Central memory CD4-positive, alpha-beta T cell (primary cell): ENCODE measurements around the gene HDAC4.

ENCODE experiments used
- DNase-seq: peaks from one replicate; pipeline ENCODE4 v3.0.0; 2022

Gene HDAC4

DNA sequence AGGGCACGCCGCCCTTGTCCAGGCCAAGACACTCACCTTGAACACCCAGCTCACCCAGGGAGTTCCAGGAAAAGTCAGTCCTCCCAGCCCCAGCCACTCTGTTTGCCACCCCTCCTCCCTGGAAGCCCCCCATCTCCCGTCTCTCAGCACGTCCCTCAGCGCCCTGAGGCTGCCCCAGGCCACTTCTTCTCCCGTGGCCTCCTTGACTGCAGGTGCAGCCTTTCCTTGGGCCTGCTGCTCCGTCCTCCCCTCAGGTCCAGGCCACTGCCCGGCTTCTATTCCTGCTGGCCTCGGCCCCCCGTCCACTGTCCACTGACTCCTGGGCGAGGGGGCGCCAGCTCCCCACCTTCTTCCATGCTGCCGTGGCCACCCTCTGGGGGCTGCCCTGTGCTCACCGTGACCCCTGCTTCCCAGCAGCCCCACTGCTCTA is 239.1 kb downstream of the HDAC4 start:
- DNase-seq, result no peak

DNA sequence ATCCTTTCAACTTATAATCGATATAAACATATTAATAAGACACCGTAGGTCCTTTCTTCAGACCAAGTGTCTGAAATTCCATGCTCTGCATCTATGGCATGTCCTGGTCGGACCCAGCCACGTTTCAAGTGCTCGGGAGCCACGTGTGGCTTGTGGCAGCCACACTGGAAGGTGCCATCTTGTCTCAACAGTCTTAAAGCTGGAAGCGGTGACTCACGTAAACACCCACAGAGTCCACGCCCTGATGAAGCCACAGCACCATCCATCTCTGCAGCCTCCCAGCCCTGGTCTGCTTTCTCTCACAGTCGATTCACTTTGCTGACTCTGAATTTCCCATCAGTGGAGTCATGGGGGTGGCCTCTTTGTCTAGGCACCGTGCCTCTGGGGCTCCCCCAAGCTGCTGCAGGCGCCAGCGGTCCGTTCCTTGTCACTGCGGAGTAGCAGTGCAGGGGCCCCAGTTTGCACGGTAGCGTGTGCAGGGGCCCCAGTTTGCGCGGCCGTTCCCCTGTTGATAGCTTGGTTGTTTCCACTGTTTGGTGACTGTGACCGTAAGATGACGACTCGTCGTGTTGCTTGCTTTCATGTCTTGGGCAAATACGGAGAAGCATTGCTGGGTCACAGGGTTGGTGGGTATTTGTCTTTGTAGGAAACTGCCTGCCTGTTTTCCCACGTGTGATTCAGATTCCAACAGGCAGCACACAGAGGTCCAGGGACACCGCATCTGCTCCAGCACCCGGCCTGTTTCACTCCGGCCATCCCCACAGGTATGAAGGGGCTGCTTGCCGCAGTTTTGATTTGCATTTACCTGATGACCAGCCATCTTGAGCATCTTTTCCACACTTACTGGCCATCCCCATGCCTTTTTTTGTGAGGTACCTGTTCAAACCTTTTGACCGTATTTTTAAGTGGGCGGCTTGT is 240.3 kb downstream of the HDAC4 start:
- DNase-seq, result no peak

DNA sequence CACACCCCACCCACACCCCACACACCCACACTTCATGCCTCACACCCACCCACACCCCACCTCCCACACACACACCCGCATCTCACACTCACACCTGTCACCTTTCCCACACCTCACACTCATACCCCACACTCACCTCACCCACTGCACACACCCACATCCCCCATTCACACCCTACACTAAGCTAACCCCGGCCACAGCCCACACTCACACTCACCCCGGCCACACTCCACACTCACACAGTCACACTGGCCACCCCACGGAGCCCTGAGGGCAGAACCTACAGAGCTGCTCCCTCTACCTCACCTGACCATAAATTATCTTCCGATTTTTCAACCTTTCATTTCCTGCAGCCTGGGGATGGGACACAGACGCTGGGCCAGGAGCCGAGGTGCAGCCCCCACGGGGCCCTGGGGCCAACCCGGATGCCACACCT is 241.3 kb downstream of the HDAC4 start:
- DNase-seq, result no peak

DNA sequence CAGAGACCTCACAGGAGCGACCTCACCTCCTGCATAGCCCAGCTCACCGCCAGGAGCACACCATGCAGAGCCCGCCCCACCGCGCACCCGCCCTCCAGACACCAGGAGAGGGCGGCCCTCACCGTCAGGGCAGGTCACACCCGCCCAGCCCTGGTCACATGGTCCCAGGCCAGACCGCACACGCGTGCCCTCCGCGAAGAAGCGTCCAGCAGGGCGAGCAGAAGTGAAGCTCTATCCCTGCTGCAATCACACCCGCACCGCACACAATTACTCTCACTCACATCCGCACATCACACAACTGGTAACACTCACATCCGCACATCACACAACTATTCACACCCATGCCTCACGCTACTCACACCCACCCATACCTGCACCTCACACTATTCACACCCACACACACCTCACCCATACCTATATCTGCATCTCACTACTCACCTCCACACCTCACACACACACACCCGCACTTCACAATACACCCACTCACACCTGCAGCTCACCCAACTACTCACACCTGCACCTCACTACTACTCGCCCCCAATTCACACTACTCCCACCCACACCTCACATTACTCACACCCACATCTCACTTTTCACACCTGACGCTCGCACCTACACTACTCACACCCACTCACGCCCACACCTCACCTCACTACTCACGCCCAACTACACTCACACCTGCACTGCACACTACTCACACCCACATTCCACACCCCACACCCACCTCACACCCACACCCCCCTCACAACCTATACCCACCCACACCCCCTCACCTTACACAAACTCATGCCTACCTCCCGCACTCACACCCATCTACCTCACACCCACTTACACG is 242.0 kb downstream of the HDAC4 start:
- no peak for DNase-seq

DNA sequence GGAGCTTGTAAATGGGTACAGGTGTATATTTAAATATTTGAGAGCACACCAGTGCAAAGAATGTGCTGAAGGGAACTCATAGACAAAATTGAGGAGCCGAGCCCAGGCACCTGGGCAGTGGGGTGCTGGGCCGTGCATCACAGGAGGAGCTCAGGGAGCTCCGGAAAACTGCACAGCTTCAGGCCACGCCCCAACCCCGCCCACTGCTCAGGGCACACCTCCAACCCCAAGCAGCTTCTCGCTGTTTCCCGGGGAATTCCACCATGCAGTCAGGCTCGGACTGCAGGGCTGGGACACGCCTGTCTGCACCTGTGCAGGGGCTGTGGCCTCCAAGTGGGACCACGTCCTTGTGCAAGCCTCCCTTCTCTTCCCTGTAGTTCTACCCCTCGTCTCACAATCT is 243.0 kb downstream of the HDAC4 start:
- no peak for DNase-seq

DNA sequence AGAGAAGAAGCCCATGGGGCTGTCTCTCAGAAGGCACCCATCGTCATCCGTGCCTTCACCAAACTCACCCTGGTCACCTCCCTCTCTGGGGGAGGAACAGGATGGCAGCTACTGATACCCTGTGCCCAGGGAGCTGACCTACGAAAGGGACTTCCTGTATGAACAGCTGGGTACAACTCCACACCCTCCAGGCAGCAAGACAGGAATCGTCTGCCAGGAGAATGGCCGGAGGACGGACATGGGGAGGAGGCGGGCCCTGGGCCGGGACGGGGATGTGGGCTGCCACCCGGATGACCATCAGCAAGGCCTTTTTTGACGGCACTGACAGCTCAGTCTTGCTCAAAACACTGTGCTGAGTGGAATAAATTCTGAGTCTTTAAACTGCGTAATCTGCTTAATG is 243.6 kb downstream of the HDAC4 start:
- no peak for DNase-seq

DNA sequence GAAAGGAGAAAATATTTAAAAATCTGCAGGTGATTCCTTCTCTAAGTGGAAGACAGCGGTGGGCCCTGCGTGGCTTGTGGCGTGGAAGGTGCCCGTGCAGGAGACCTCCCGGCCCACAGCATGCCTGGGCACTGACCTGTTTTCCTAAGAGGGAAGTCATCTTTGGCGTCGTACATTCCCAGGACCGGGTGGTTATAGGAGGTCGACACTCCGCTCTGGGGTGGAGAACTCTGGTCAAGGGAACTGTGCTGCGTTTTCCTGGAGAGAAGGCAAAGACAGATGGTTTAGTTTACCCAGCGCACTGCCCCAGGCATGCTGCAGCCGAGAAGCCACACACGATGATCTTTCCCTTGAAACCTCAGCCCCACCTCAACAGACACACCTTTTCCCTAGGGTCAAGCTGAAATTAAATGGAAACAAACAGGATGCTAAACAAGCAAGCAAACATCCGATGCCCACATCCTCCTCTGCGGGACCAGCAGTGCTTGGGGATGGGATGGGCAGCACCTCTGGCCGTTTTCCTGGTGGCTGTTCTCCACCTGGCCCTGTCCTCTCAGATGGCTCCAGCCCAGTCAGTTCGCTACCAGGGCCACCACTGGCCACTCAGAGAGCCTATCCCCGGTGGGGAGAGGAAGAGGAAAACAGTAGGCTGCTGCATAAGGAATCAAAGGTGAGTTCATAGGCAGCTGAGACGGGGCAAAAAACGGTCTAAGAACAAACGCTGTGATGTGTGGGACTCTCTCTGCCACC is 244.1 kb downstream of the HDAC4 start:
- no peak for DNase-seq

DNA sequence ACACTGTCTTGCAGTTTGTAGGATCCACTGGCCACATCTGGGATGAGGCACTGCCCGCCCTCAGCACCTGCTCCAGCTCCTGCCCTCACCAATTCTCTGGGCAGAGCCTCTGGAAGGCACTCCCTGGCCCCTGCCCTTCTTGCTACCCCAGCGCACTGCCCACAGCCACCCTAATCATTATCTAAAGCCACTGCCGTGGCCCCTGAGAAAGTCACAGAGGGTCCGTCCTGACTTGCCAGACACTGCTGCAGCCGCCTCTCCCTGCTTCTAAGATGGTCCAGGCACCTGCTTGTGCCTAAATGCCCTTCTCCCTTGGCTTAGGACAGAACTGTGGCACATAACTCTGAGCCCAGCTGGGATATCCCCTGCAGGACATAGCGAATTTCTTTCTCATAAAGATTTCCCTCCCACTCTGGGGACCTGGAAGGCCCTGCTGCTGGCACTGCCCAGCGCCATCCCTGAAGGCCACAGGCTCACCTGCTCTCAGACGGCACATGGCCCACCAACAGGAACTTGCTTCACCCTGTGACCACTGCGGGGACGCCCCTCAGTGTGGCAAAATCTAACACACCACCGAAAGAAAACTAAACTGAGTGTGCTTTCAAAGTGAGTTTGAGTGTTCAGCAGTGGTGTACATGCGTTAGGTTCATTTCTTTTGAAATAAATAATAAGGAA is 244.9 kb downstream of the HDAC4 start:
- no peak for DNase-seq

DNA sequence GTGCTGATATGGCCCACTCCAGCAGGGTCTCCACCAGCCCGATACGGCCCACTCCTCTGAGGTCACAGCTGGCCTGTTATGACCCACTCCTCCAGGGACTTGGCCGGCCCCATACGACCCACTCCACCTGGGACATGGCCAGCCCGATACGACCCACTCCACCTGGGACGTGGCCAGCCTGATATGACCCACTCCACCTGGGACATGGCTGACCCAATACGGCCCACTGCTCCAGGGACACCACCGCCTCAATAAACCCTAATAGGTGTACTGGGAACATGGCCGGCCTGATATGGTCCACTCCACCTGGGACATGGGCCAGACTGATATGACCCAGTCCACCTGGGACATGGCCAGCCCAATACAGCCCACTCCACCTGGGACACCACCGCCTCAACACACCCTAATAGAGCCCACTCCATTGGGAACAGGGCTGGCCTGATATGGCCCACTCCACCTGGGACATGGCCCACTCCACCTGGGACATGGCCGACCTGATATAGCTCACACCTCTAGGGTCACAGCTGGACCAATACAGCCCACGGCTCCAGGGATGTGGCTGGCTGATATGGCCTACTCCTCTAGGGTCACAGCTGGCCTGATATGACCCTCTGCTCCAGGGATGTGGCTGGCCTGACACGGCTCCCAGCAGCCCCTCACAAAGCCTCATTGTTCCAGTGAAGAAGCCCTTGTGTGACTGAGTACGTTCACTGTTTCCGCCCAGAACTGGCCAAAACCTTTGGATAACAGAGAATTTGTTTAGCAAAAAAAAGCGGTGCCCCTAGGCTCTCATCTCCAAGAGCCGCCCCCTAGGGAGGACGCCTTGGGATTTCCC is 245.6 kb downstream of the HDAC4 start:
- no peak for DNase-seq

DNA sequence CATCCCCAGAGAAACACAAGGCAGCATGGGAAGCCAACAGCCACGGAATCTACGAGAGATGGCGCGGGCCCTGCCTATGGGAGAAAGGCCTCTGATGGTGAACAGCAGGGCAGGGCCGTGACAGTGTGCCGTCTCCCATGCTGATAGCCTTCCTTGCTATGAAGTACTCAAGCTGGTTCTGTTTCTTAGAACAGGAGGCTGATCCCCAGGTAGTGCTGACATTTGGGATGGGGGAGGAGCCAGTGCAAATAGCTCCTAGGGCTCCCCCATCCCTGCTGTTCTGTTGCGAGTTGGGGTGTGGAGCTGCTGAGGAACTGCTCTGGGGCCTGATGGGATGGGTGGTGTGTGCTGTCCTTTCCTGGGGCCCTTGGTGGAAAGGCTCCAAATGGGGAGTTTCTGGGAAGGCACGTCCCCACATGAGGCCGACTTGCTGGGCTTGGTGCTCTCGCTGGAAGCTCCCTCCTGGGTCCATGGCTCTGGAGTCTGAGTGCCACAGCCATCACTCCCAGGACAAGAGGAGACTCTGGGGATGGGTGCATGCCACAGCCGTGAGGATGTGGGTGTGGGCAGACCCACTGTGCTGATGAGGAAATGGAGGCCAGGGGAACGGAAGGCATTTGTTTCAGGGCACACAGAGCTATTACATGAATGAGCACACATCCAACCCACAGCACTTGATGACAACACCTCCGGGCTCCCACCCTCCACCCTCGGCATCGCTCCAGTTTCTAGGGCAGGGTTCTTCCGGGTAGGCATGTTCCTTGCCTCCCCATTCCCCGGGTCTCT is 246.8 kb downstream of the HDAC4 start:
- no peak for DNase-seq

DNA sequence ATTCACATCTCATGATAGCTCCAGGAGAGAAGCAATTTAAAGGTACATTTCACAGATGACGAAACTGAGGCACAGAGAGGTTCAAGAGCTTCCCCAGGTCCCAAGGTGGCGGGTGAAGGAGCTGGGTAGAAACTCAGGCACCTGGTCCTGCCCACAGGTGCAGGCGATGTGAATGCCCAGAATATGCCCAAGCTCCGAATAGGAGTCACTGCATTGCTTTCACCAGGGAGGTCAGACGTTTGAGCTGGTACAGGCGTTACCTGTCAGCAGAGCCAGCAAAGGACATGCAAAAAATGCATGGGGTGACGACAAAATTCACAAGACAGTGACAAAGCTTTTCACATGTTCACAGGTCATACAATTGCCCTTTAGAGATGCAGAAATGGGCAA is 247.9 kb downstream of the HDAC4 start:
- DNase-seq, result no peak

DNA sequence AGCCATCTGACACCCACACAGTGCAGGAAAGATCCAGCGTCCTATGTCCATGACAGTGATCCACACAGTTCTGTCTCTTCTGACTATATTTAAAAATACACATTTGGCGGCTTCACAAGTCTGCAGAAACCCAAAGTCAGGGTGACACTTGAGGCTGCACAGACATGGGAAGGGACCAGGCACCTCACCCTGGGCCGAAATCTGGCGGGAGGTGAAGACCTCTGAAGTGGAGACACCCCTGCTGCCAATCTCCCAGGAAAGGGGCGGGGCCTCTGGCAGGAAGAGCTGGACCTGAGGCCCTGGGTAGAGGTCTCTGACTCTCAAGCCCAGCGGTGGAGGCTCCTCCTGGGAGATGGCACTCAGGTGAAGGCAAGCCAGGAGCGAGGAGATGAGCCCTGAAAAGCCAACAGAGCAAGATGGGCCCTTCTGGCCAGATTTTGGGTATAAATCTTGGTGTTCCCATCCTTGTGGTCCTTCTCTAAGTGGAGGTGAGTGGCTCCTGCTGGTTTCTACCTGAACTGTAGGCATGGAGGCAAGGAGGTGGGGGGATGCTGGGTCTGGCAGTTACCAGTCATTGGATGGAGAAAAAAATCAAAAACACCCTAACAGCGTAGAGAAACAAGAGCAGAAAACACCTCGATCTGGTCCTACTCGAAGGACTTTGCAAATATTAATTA is 248.4 kb downstream of the HDAC4 start:
- DNase-seq, result no peak

DNA sequence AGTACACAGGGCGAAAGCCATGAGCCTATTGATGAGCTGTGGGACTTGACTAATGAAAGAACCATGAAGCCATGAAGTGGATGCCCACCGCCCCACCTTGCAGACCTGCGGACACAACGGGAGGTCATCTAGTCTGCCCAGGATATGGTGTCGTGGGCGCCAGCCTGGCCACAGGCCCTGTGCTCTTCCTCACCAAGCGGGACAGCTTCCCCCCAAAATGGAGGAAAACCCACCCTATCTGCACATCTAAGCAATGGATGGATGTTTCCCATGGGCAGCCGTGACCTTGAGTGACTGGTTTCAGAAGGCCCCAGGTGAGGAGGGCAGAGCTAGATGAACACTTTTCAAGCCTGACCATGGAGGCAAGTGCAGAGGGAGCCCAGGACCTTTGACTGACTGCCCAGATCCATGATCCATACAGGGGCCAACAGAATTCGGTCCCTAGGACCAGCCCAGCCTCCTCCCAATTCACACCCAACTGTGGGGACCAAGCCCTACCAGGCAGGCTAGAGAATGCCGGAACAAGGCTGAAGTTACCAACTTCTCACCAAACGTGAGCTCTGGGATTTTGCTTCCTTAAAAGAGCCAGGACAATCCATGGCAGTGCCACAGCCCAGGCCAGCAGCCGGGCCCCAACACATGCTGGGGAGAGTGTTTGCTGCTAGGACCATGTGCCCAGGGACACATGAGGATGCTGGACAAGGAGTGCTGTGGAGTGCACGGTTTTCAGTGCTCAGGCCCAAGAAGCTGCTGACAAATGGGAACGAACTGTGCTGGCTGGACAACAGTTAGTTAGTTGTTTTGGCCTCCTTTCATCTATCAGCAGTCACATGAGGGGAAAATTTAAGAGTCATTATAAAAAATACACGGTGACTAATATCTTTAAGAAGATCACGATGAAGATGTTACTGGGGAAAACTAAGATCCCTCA is 249.4 kb downstream of the HDAC4 start:
- no peak for DNase-seq

DNA sequence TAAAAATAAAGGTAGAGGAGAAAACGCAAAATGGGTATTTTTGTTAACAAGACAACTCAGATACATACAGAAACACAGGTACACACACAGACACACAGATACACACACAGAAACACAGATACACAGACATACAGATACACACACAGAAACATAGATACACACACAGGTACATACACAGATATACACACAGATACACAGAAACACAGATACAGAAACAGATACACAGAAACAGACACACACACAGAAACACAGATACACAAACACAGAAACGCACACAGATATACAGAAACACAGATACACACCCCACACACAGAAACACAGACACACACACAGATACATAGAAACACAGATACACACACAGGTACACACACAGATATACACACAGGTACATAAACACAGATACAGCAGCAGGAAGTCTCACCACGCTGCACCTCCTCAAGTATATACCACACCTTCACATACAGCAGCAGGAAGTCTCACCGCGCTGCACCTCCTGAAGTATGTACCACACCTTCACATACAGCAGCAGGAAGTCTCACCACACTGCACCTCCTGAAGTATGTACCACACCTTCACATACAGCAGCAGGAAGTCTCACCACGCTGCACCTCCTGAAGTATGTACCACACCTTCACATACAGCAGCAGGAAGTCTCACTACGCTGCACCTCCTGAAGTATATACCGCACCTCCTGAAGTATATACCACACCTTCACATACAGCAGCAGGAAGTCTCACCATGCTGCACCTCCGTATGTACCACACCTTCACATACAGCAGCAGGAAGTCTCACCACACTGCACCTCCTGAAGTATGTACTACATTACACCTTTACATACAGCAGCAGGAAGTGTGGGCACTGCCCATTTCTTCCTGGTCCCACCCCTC is 250.5 kb downstream of the HDAC4 start:
- DNase-seq, result peak; percentile 64

DNA sequence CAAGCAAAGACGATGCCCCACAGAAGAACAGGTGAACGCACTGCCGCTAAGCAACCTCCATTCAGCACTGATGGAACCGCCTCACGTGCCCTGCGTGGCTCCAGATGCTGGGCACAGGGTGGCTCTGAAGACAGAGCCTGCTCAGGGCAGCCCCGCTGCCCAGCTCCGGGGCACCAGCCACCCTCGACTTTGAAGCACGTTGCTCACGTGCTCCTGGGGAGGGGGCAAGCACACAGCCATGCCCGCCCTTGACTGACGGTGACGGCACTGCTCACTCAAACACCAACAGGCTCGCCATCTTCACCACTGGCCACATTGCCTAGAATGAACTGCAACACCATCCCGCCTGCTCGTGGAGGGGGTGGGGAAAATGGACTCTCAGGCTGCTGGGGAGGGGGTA is 251.3 kb downstream of the HDAC4 start:
- DNase-seq, result no peak

DNA sequence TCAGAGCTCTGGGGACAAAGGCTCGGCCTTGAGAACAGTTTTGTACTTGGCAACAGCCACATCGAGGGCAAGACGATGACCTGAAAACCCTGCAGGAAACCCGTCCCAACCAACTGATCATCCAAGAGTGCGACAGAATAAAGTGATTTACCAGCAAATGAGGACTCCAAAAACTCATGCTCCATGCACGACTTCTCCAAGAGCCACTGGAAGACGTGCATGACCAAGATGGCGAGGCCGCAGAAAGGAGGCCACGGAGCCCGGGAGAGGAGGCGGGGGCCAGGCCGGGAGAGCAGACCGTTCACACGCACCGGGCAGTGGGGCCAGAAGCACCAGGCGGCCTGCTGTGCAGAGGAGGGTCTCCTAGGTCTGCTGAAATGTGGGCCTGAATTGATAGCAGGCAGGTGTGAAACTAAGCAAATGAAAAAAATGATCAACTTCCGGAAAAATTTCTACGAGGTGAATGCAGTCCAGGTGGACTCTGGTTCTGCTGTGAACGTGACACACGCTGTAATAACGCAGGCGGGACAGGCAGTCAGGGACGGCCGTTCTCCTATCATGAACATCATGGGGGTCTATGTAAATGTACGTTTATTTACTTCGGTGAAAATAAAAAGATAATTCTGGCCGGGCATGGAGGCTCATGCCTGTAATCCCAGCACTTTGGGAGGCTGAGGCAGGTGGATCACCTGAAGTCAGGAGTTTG is 252.2 kb downstream of the HDAC4 start:
- no peak for DNase-seq

DNA sequence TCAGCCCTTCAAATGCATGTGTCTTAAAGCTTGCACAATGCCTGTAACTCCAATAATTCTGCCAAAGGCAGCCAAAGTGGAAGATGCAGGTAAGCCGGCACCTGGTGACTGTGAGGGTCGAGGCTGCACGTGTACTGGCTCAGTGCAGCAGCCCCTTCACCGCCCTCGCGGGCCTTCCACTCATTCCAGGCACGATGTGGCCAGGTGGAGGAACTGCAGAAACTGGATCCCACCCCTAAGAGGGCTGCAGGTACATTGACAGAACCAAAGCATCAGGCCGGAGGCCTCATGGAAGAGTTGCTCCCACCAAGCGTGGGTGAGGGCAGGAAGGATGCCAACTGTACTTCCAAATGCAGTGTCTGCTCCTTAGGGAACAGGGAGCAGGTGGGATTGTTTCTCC is 253.4 kb downstream of the HDAC4 start:
- no peak for DNase-seq
